Astrocyte (in vitro differentiated cells and primary cell): ENCODE data around the gene SULT1A2. TPM values are rescaled to one million over a fixed set of nuclear protein-coding genes. Genes with fewer than 3 reads are reported as not detected.
"Not testable (repeated sequence)": the region's sequence is repeated elsewhere in the genome, so short reads cannot be mapped to it uniquely, and the experiment has no call there.

Experiments
- DNase-seq: peaks from one replicate; pipeline ENCODE4 v3.0.0-alpha.2; 2010; ENCODE audit warnings: low read depth
- FAIRE-seq: peaks from 2 replicates; lab custom pipeline; 2011; peaks lifted over from hg19 to GRCh38; lab: Jason Lieb, UNC
- H2AFZ ChIP-seq: 2 replicates; pipeline ENCODE4 v1.6.0; 2012; ENCODE audit warnings: low read depth, low read length, inconsistent platforms
- H3K27ac ChIP-seq: 2 replicates; pipeline ENCODE4 v1.5.1; 2011; ENCODE audit warnings: low read depth, low read length, inconsistent platforms
- H3K27me3 ChIP-seq: 2 replicates; pipeline ENCODE4 v1.6.0; 2011; ENCODE audit warnings: low read length, inconsistent platforms; ENCODE audit not compliant: insufficient read depth
- H3K36me3 ChIP-seq: 2 replicates; pipeline ENCODE4 v1.5.1; 2011; ENCODE audit warnings: low read length, inconsistent platforms; ENCODE audit not compliant: insufficient read depth
- H3K4me1 ChIP-seq: 2 replicates; pipeline ENCODE4 v1.5.1; 2011; ENCODE audit warnings: low read length, inconsistent platforms; ENCODE audit not compliant: insufficient read depth
- H3K4me2 ChIP-seq: 2 replicates; pipeline ENCODE4 v1.6.0; 2012; ENCODE audit warnings: low read length, inconsistent platforms
- H3K4me3 ChIP-seq: 2 replicates; pipeline ENCODE4 v1.5.1; 2011; ENCODE audit warnings: low read depth, mild to moderate bottlenecking, low read length, inconsistent platforms; ENCODE audit not compliant: insufficient read depth
- H3K79me2 ChIP-seq: 2 replicates; pipeline ENCODE4 v1.6.0; 2012; ENCODE audit warnings: mild to moderate bottlenecking, low read length, inconsistent platforms; ENCODE audit not compliant: insufficient read depth
- H3K9ac ChIP-seq: 2 replicates; pipeline ENCODE4 v1.6.0; 2012; ENCODE audit warnings: mild to moderate bottlenecking, low read length, inconsistent platforms
- H3K9me3 ChIP-seq: 2 replicates; pipeline ENCODE4 v1.5.1; 2012; ENCODE audit warnings: low read depth, mild to moderate bottlenecking, low read length, inconsistent platforms; ENCODE audit not compliant: insufficient read depth
- H4K20me1 ChIP-seq: 2 replicates; pipeline ENCODE4 v1.6.0; 2012; ENCODE audit warnings: low read length, inconsistent platforms; ENCODE audit not compliant: insufficient read depth
- H3K27ac Mint-ChIP-seq: one replicate; pipeline ENCODE4 v1.8.0; 2021; ENCODE audit warnings: mild to moderate bottlenecking, mixed read lengths; ENCODE audit not compliant: unreplicated experiment
- H3K27me3 Mint-ChIP-seq: one replicate; pipeline ENCODE4 v1.8.0; 2021; ENCODE audit warnings: low read depth, mixed read lengths; ENCODE audit not compliant: unreplicated experiment
- H3K36me3 Mint-ChIP-seq: one replicate; pipeline ENCODE4 v1.8.0; 2021; ENCODE audit warnings: low read depth, mixed read lengths; ENCODE audit not compliant: unreplicated experiment
- H3K4me1 Mint-ChIP-seq: one replicate; pipeline ENCODE4 v1.8.0; 2021; ENCODE audit warnings: low read depth, mixed read lengths; ENCODE audit not compliant: unreplicated experiment
- H3K4me3 Mint-ChIP-seq: one replicate; pipeline ENCODE4 v1.8.0; 2021; ENCODE audit warnings: mild to moderate bottlenecking, moderate library complexity, mixed read lengths; ENCODE audit not compliant: unreplicated experiment
- H3K9me3 Mint-ChIP-seq: one replicate; pipeline ENCODE4 v1.8.0; 2021; ENCODE audit warnings: mild to moderate bottlenecking, mixed read lengths; ENCODE audit not compliant: unreplicated experiment
- EZH2 ChIP-seq: IDR thresholded peaks from 2 replicates; pipeline ENCODE4 v1.6.1; 2012; ENCODE audit warnings: mild to moderate bottlenecking, low read length, inconsistent platforms; ENCODE audit not compliant: insufficient read depth
- total RNA-seq: library from RNA; stranded (reverse); gene quantifications from 2 replicates; pipeline ENCODE4 v1.2.1, GENCODE V29; 2021
- TF ChIP-seq, protein P1 (sequence below): IDR thresholded peaks from 2 replicates; pipeline ENCODE4 v1.5.1; 2011; ENCODE audit warnings: low read depth, mild to moderate bottlenecking, inconsistent platforms, low read length, moderate library complexity; ENCODE audit not compliant: insufficient read depth

SULT1A2 gene
- total RNA-seq, 1 donor from 2014 or later: not detected

DNA sequence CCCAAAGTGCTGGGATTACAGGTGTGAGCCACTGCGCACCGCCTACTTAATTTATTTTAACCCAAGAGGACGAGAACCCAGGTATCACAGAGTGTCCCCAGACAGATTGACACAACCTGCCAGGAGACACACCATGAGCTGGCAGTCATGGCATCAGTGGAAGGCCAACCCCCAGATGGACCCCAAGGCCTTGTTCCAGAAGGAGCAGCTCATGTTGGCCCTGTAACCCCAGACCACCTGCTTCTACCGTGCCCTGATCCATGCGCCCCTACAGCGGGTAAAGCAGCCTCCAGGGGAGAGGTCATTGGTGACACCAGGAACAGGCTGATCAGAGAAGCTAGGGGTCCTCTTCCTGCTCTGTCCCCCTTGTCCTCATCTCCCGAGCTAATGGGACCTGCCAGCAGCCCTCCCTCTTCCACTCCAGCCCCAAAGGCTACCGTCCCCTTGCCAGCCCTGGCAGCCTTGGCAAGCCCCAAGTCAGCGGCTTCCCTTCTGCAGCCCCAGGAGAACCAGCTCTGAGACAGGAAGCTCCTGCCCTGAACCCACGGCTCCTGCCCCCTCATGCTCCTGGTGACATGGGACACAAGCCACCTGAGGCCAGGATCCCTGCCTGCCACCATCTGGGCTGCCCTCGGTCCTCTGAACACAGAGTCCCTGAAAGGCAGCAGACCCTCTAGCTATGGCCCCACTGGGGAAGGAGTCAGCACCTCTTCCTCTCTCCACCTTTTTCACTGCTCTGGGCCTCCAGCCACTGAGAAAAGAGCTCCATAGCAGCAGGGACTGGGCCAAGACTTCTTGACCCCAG lies 6.7 kb upstream of the SULT1A2 start:
- no peaks in the 10 kb centered on the region for H4K20me1 ChIP-seq
- Mint-ChIP-seq H3K9me3 (no peaks in the 10 kb centered on the region), H3K4me1 (no peaks in the 10 kb centered on the region), H3K27me3 (peaks cover 25% of the 10 kb centered on the region), H3K27ac (no peak overlapping the region), H3K36me3 (no peaks in the 10 kb centered on the region), H3K4me3 (no peak overlapping the region)
- FAIRE-seq (no peak), DNase-seq (no peak)
- H3K4me1 ChIP-seq: no peaks in the 10 kb centered on the region
- H3K4me3 ChIP-seq: no peak overlapping the region
- no peak overlapping the region for H3K4me2 ChIP-seq
- no peaks in the 10 kb centered on the region for H3K79me2 ChIP-seq
- no peak overlapping the region for H3K27ac ChIP-seq
- no peak overlapping the region for H3K9ac ChIP-seq
- no peaks in the 10 kb centered on the region for H3K36me3 ChIP-seq
- H3K9me3 ChIP-seq: no peaks in the 10 kb centered on the region
- H2AFZ ChIP-seq: no peak overlapping the region
- H3K27me3 ChIP-seq: no peaks in the 10 kb centered on the region
- no peak for TF ChIP-seq EZH2
- TF ChIP-seq, protein P1, sequence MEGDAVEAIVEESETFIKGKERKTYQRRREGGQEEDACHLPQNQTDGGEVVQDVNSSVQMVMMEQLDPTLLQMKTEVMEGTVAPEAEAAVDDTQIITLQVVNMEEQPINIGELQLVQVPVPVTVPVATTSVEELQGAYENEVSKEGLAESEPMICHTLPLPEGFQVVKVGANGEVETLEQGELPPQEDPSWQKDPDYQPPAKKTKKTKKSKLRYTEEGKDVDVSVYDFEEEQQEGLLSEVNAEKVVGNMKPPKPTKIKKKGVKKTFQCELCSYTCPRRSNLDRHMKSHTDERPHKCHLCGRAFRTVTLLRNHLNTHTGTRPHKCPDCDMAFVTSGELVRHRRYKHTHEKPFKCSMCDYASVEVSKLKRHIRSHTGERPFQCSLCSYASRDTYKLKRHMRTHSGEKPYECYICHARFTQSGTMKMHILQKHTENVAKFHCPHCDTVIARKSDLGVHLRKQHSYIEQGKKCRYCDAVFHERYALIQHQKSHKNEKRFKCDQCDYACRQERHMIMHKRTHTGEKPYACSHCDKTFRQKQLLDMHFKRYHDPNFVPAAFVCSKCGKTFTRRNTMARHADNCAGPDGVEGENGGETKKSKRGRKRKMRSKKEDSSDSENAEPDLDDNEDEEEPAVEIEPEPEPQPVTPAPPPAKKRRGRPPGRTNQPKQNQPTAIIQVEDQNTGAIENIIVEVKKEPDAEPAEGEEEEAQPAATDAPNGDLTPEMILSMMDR: no peak

DNA sequence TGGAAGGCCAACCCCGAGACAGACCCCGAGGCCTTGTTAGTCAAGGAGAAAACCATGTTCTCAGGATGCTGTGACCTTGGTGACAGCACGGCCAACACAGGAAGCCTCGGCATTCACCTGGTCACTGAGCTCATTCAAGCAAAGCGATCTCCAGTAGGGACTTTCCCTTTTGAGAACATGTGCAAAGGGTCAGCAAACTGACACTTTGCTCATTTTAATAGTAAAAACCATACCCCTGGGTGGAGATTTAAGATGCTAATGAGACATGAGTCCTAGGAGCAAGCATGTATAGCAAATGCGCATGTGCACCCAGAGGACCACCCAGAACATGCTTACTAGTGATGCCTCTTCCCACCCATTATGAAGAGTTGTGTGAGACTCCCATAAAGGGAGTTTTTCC lies 5.7 kb upstream of the SULT1A2 start:
- Histone ChIP-seq H3K9ac (no peak overlapping the region), H3K27ac (no peak overlapping the region), H3K4me1 (no peaks in the 10 kb centered on the region), H3K4me3 (no peak overlapping the region), H3K27me3 (no peaks in the 10 kb centered on the region), H4K20me1 (no peaks in the 10 kb centered on the region), H3K36me3 (no peaks in the 10 kb centered on the region), H3K9me3 (no peaks in the 10 kb centered on the region), H2AFZ (no peak overlapping the region), H3K4me2 (no peak overlapping the region), H3K79me2 (no peaks in the 10 kb centered on the region)
- FAIRE-seq (no peak), DNase-seq (no peak)
- peaks cover 25% of the 10 kb centered on the region for H3K27me3 Mint-ChIP-seq
- TF ChIP-seq, protein P1: no peak
- TF ChIP-seq EZH2: no peak
- H3K9me3 Mint-ChIP-seq: no peaks in the 10 kb centered on the region
- H3K4me1 Mint-ChIP-seq: peaks cover under 1% of the 10 kb centered on the region
- H3K27ac Mint-ChIP-seq: no peak overlapping the region
- H3K36me3 Mint-ChIP-seq: no peaks in the 10 kb centered on the region
- no peak overlapping the region for H3K4me3 Mint-ChIP-seq

DNA sequence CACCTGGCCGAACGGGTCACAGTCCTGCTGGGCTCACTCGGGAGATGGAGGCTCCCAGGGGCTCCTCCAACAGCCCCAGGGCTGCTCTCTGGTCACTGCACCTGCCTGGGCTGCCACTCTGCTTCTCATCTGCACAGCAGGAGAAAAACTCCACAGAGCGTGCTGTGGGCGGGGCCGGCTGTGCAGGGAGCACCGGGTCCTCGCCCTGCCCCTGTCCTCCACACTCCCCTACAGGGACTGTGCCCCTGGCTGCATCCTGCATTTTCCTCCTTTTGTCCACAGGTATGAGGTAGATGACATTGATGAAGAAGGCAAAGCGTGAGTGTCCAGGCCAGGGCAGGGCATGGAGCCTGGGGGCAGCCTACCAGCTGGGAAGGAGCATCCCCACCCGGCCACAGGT lies 5.2 kb upstream of the SULT1A2 start:
- not testable (repeated sequence) for DNase-seq, H3K36me3 Mint-ChIP-seq, H3K9me3 Mint-ChIP-seq, H3K4me3 Mint-ChIP-seq, FAIRE-seq, H2AFZ ChIP-seq, H4K20me1 ChIP-seq, H3K4me2 ChIP-seq, H3K36me3 ChIP-seq, H3K27me3 ChIP-seq, H3K79me2 ChIP-seq, H3K9ac ChIP-seq, H3K27ac ChIP-seq, H3K4me3 ChIP-seq, H3K9me3 ChIP-seq, H3K27ac Mint-ChIP-seq, H3K4me1 Mint-ChIP-seq, H3K4me1 ChIP-seq
- peaks cover 23% of the 10 kb centered on the region for H3K27me3 Mint-ChIP-seq

DNA sequence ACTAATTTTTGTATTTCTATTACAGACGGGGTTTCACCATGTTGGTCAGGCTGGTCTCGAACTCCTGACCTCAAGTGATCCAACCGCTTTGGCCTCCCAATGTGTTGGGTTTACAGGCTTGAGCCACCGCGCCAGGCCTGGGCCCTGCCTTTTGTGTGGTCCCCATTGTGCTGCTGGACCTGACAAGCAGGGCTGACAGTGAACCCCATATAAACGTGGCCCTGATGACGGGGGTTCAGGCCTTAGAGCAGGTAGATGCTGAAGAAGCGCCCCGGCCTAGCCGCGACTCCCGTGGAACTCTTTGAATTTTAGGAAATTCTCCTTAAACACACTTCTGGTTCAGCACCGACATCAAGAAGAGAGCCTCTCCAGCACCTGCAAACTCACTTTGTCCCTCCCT lies 4.7 kb upstream of the SULT1A2 start:
- H3K27me3 Mint-ChIP-seq: peaks cover 20% of the 10 kb centered on the region
- not testable (repeated sequence) for DNase-seq, H3K9me3 ChIP-seq, H3K4me2 ChIP-seq, H3K27me3 ChIP-seq, H3K36me3 Mint-ChIP-seq, H3K79me2 ChIP-seq, H3K4me1 ChIP-seq, H3K4me3 Mint-ChIP-seq, H3K9ac ChIP-seq, H4K20me1 ChIP-seq, H3K4me1 Mint-ChIP-seq, H3K27ac ChIP-seq, H3K9me3 Mint-ChIP-seq, H3K27ac Mint-ChIP-seq, FAIRE-seq, H2AFZ ChIP-seq, H3K4me3 ChIP-seq, H3K36me3 ChIP-seq

DNA sequence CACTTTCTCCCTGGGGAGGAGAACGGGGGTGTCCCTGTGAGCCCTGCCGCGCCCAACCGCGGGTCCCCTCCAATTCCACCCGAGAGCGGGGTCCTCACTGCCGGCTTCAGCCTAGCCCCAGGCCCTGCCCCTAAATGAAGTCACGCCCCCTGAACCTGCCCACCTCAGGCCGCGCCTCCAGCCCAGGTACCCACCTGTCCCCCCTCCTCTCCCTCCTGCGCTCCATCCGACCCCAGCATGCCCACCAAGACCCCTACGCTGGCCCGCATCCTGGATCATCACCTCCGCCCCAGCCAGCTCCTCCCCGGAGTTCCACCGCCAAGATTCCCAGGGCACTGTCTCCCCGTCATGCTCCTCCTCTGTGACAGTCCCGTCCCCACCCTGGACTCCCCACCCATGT lies 4.1 kb upstream of the SULT1A2 start:
- not testable (repeated sequence) for H3K4me3 Mint-ChIP-seq, H3K9me3 Mint-ChIP-seq, FAIRE-seq, H3K36me3 ChIP-seq, H3K27ac ChIP-seq, H3K36me3 Mint-ChIP-seq, H2AFZ ChIP-seq, H3K9me3 ChIP-seq, H3K4me1 ChIP-seq, H3K4me1 Mint-ChIP-seq, H3K4me3 ChIP-seq, H3K27ac Mint-ChIP-seq, H3K9ac ChIP-seq, H3K4me2 ChIP-seq, H3K27me3 ChIP-seq, DNase-seq, H3K79me2 ChIP-seq, H4K20me1 ChIP-seq
- peaks cover 17% of the 10 kb centered on the region for H3K27me3 Mint-ChIP-seq
